CD14-positive monocyte (primary cell): Measurements from ENCODE around the gene CCL22. TPM values are rescaled to one million over a fixed set of nuclear protein-coding genes. Genes with fewer than 3 reads are reported as not detected.

ENCODE experiments used
- DNase-seq, 3 donors: peaks; one replicate each; pipeline ENCODE4 v3.0.0-alpha.2; 2011 to 2022
- H2AFZ ChIP-seq: 2 replicates; pipeline ENCODE4 v1.6.0; 2012; ENCODE audit warnings: mild to moderate bottlenecking, low read depth, low read length, inconsistent platforms; ENCODE audit not compliant: insufficient read depth, poor library complexity, severe bottlenecking
- H3K27ac ChIP-seq, 2 donors: 1 replicate in 1 of 2; 2 replicates in 1 of 2; pipeline ENCODE4 v1.5.1; 2012 to 2013; ENCODE audit warnings: low read length in 2 of 2, control low read depth in 1 of 2, inconsistent platforms in 1 of 2, low read depth in 1 of 2, mild to moderate bottlenecking in 1 of 2
- H3K27me3 ChIP-seq, 2 donors: one replicate each; pipeline versions ENCODE4 v1.6.0 to v1.6.1; 2011 to 2013; ENCODE audit warnings: low read length in 2 of 2; ENCODE audit not compliant: control insufficient read depth in 2 of 2, insufficient read depth in 2 of 2
- H3K36me3 ChIP-seq, 2 donors: replicated peaks in 1 of 2; 1 replicate in 1 of 2; 2 replicates in 1 of 2; pipeline versions ENCODE4 v1.5.1 to v1.6.1; 2012 to 2013; ENCODE audit warnings: low read length in 2 of 2, control low read depth in 1 of 2, inconsistent platforms in 1 of 2, mild to moderate bottlenecking in 1 of 2; ENCODE audit not compliant: insufficient read depth in 2 of 2, control insufficient read depth in 1 of 2
- H3K4me1 ChIP-seq, 2 donors: 1 replicate in 1 of 2; 2 replicates in 1 of 2; pipeline versions ENCODE4 v1.5.1 to v1.6.1; 2012 to 2013; ENCODE audit warnings: low read length in 2 of 2, control low read depth in 1 of 2, inconsistent platforms in 1 of 2, mild to moderate bottlenecking in 1 of 2, moderate library complexity in 1 of 2; ENCODE audit not compliant: insufficient read depth in 2 of 2, control insufficient read depth in 1 of 2
- H3K4me2 ChIP-seq: replicated peaks from 2 replicates; pipeline ENCODE3; 2012; ENCODE audit warnings: low read length, moderate library complexity, mild to moderate bottlenecking; ENCODE audit not compliant: poor library complexity, severe bottlenecking; ENCODE audit errors: extremely low read depth
- H3K4me3 ChIP-seq, 3 experiments: fragments of 200-600 bp in 1 of 3; sonication (generic) in 1 of 3; replicated peaks in 1 of 3; 1 replicate in 2 of 3; 2 replicates in 1 of 3; pipeline ENCODE4 v1.5.1; 2011 to 2013; ENCODE audit warnings: low read length in 3 of 3, mild to moderate bottlenecking in 3 of 3, control low read depth in 2 of 3, low read depth in 2 of 3, inconsistent platforms in 1 of 3, moderate library complexity in 1 of 3
- H3K79me2 ChIP-seq: 2 replicates; pipeline ENCODE4 v1.6.0; 2012; ENCODE audit warnings: mild to moderate bottlenecking, control low read depth, inconsistent platforms, low read length, moderate library complexity; ENCODE audit not compliant: insufficient read depth
- H3K9ac ChIP-seq: 2 replicates; pipeline ENCODE4 v1.6.0; 2017; ENCODE audit warnings: low read length, mild to moderate bottlenecking; ENCODE audit not compliant: insufficient read depth, poor library complexity, severe bottlenecking
- H3K9me3 ChIP-seq, 2 donors: replicated peaks in 1 of 2; 1 replicate in 1 of 2; 2 replicates in 1 of 2; pipeline versions ENCODE4 v1.5.1 to v1.6.1; 2012 to 2013; ENCODE audit warnings: low read length in 2 of 2, control low read depth in 1 of 2; ENCODE audit not compliant: control insufficient read depth in 1 of 2, insufficient read depth in 1 of 2
- H4K20me1 ChIP-seq: 2 replicates; pipeline ENCODE4 v1.6.0; 2012; ENCODE audit warnings: mild to moderate bottlenecking, low read length, control low read depth, moderate library complexity; ENCODE audit not compliant: insufficient read depth
- H3K27ac Mint-ChIP-seq, 7 donors: one replicate each; pipeline ENCODE4 v1.8.0; 2020; ENCODE audit warnings: mild to moderate bottlenecking in 7 of 7, mixed read lengths in 7 of 7, moderate library complexity in 6 of 7, inconsistent platforms in 2 of 7
- H3K27me3 Mint-ChIP-seq, 3 donors: one replicate each; pipeline ENCODE4 v1.8.0; 2021 to 2022; ENCODE audit warnings: low read depth in 3 of 3, mild to moderate bottlenecking in 3 of 3, mixed read lengths in 3 of 3, moderate library complexity in 3 of 3, inconsistent platforms in 1 of 3
- H3K36me3 Mint-ChIP-seq, 2 donors: one replicate each; pipeline ENCODE4 v1.8.0; 2020; ENCODE audit warnings: mixed read lengths in 2 of 2, inconsistent platforms in 1 of 2, mild to moderate bottlenecking in 1 of 2
- H3K4me1 Mint-ChIP-seq: one replicate; pipeline ENCODE4 v1.8.0; 2020; ENCODE audit warnings: mild to moderate bottlenecking, mixed read lengths
- H3K4me3 Mint-ChIP-seq, 2 donors: one replicate each; pipeline ENCODE4 v1.8.0; 2020; ENCODE audit warnings: mild to moderate bottlenecking in 2 of 2, mixed read lengths in 2 of 2, moderate library complexity in 1 of 2
- H3K9me3 Mint-ChIP-seq, 7 donors: one replicate each; pipeline ENCODE4 v1.8.0; 2020 to 2022; ENCODE audit warnings: mixed read lengths in 7 of 7, mild to moderate bottlenecking in 6 of 7, moderate library complexity in 6 of 7, inconsistent platforms in 2 of 7
- WGBS: methylation state at CpG from one replicate; pipeline ENCODE4 v1.1.5; 2013; ENCODE audit warnings: missing lambda C conversion rate; ENCODE audit not compliant: insufficient coverage; 5-methylcytosine and 5-hydroxymethylcytosine counted together
- intact Hi-C, 2 donors: fragments of 100-400 bp; cut with micrococcal nuclease; formaldehyde crosslinking; loops; one replicate each; pipeline versions ENCODE4 v1.15.0 to v1.15.1; 2023
- polyA plus RNA-seq, 3 donors: library from polyadenylated mRNA; depleted of rRNA in 1 of 3; unstranded in 2 of 3; stranded (reverse) in 1 of 3; fragments of 300-500 nt in 2 of 3; fragments of >200 nt in 1 of 3; fragmentation: Illumina TruSeq in 2 of 3; gene quantifications; 1 replicate in 2 of 3; 2 replicates in 1 of 3; pipeline ENCODE4 v1.2.3, GENCODE V29; 2012 to 2021
- TF ChIP-seq, protein P1 (sequence below): fragments of 200-600 bp; IDR thresholded peaks from one replicate; pipeline ENCODE4 v1.8.0; 2022; ENCODE audit warnings: antibody characterized with exemption, mild to moderate bottlenecking

Gene CCL22
- polyA plus RNA-seq, 3 donors, result 0.04 to 0.18 (median 0.15) TPM

DNA sequence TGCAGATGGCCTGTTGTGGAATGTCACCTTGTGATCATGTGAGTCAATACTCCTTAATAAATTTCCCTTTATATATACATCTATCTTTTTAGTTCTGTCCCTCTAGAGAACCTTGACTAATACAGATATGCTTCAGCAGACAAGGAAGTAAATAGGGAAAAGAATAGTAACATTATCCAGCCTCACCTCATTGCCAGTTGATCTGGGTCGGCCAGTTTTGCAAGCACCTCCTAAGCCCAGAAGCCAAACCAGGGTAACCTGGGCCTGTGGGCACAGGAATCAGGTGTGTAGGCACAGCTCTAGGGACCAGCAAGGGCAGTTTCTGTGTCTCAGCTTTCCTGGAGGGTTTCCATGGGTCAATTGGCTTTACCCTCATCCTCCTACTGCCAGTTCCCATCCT lies 34.1 kb downstream of the CCL22 start:
- DNase-seq, result no peak
- TF ChIP-seq, protein P1, sequence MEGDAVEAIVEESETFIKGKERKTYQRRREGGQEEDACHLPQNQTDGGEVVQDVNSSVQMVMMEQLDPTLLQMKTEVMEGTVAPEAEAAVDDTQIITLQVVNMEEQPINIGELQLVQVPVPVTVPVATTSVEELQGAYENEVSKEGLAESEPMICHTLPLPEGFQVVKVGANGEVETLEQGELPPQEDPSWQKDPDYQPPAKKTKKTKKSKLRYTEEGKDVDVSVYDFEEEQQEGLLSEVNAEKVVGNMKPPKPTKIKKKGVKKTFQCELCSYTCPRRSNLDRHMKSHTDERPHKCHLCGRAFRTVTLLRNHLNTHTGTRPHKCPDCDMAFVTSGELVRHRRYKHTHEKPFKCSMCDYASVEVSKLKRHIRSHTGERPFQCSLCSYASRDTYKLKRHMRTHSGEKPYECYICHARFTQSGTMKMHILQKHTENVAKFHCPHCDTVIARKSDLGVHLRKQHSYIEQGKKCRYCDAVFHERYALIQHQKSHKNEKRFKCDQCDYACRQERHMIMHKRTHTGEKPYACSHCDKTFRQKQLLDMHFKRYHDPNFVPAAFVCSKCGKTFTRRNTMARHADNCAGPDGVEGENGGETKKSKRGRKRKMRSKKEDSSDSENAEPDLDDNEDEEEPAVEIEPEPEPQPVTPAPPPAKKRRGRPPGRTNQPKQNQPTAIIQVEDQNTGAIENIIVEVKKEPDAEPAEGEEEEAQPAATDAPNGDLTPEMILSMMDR, result no peak
- Histone ChIP-seq H3K36me3 (no peaks in the 10 kb centered on the region), H3K4me2 (no peak overlapping the region), H3K4me3 (no peak overlapping the region), H3K9ac (no peak overlapping the region), H3K79me2 (no peaks in the 10 kb centered on the region), H2AFZ (no peak overlapping the region), H3K27me3 (peaks cover 0 to 10% of the 10 kb centered on the region in 2 donors), H3K27ac (no peak overlapping the region), H4K20me1 (no peaks in the 10 kb centered on the region), H3K4me1 (peaks cover 0 to 6% of the 10 kb centered on the region in 2 donors), H3K9me3 (peaks cover 0 to 9% of the 10 kb centered on the region in 2 donors)
- Mint-ChIP-seq H3K27ac (no peak overlapping the region), H3K9me3 (peaks cover 0 to 11% (median 4%) of the 10 kb centered on the region in 7 donors), H3K4me3 (no peak overlapping the region), H3K27me3 (peaks cover 10 to 19% (median 19%) of the 10 kb centered on the region in 3 donors), H3K36me3 (no peaks in the 10 kb centered on the region), H3K4me1 (peaks cover 4% of the 10 kb centered on the region)
- no CpG with 5 or more reads among the region's 1 CpG for WGBS
- intact Hi-C loops, result no loop called here

- H3K27ac ChIP-seq, result no peak overlapping the region
- intact Hi-C loops, result no loop called here
- peaks cover 0 to 11% (median 4%) of the 10 kb centered on the region in 7 donors for H3K9me3 Mint-ChIP-seq
Measured at GRCh38 chr16:57394444-57394843, 35.9 kb downstream of the CCL22 start.

More at GRCh38 chr16:57394444-57394843, 35.9 kb downstream of the CCL22 start:
- no peaks in the 10 kb centered on the region for H3K36me3 Mint-ChIP-seq
- Histone ChIP-seq H3K36me3 (no peaks in the 10 kb centered on the region), H3K4me3 (no peak overlapping the region), H3K27me3 (peaks cover 0 to 10% of the 10 kb centered on the region in 2 donors), H2AFZ (no peak overlapping the region), H3K79me2 (no peaks in the 10 kb centered on the region), H3K4me1 (peaks cover 0 to 6% of the 10 kb centered on the region in 2 donors), H4K20me1 (no peaks in the 10 kb centered on the region), H3K9ac (no peak overlapping the region), H3K4me2 (no peak overlapping the region), H3K9me3 (peaks cover 0 to 9% of the 10 kb centered on the region in 2 donors)
- H3K27ac Mint-ChIP-seq, result no peak overlapping the region
- peaks cover 9 to 16% (median 13%) of the 10 kb centered on the region in 3 donors for H3K27me3 Mint-ChIP-seq
- TF ChIP-seq, protein P1, result no peak
- DNase-seq, result no peak
- 40% methylated on average over 6 of the region's 7 CpGs for WGBS
- no peak overlapping the region for H3K4me3 Mint-ChIP-seq
- H3K4me1 Mint-ChIP-seq, result peaks cover 4% of the 10 kb centered on the region
